ENCODE results near the gene HYOU1.

- TF ChIP-seq, protein P1, sequence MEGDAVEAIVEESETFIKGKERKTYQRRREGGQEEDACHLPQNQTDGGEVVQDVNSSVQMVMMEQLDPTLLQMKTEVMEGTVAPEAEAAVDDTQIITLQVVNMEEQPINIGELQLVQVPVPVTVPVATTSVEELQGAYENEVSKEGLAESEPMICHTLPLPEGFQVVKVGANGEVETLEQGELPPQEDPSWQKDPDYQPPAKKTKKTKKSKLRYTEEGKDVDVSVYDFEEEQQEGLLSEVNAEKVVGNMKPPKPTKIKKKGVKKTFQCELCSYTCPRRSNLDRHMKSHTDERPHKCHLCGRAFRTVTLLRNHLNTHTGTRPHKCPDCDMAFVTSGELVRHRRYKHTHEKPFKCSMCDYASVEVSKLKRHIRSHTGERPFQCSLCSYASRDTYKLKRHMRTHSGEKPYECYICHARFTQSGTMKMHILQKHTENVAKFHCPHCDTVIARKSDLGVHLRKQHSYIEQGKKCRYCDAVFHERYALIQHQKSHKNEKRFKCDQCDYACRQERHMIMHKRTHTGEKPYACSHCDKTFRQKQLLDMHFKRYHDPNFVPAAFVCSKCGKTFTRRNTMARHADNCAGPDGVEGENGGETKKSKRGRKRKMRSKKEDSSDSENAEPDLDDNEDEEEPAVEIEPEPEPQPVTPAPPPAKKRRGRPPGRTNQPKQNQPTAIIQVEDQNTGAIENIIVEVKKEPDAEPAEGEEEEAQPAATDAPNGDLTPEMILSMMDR (IDR thresholded peaks at IDR 0.05 in 4 of 5, conservative IDR thresholded peaks at IDR 0.05 in 1 of 5): no peak
- no peak for TF ChIP-seq POLR2A (IDR thresholded peaks at IDR 0.05)
Measured at GRCh38 chr11:119006656-119007055, 50.3 kb downstream of the HYOU1 start.
